ENCODE data around the gene TLE7. TPM values are rescaled to one million over a fixed set of nuclear protein-coding genes. Genes with fewer than 3 reads are reported as not detected.

The TLE7 gene
- polyA plus RNA-seq, 5 donors = not detected

Other genes with a start within 250 kb of the TLE7 start
- gene HYDIN, start 211.3 kb downstream of the TLE7 start, polyA plus RNA-seq (ENCODE audit: insufficient read depth in 1 of 5, insufficient read length in 5 of 5, low replicate concordance in 1 of 5) = 10 to 100 TPM in 4 of 5 donors, 1 to 10 TPM in 1; 6.8 to 14.6 (median 14.0) TPM
- 10 to 100 TPM; 33.6 to 58.3 (median 43.4) TPM for gene CMTR2, start 152.7 kb downstream of the TLE7 start, polyA plus RNA-seq (ENCODE audit: insufficient read depth in 1 of 5, insufficient read length in 5 of 5, low replicate concordance in 1 of 5)
- gene CALB2, start 83.3 kb downstream of the TLE7 start, polyA plus RNA-seq (ENCODE audit: insufficient read depth in 1 of 5, insufficient read length in 5 of 5, low replicate concordance in 1 of 5) = not detected
- gene ZNF23, start 20.2 kb upstream of the TLE7 start, polyA plus RNA-seq (ENCODE audit: insufficient read depth in 1 of 5, insufficient read length in 5 of 5, low replicate concordance in 1 of 5) = 10 to 100 TPM; 15.4 to 21.3 (median 18.5) TPM
- 10 to 100 TPM in 4 of 5 donors, 1 to 10 TPM in 1; 8.3 to 13.5 (median 10.2) TPM for gene ZNF19, start 47.3 kb upstream of the TLE7 start, polyA plus RNA-seq (ENCODE audit: insufficient read depth in 1 of 5, insufficient read length in 5 of 5, low replicate concordance in 1 of 5)
- gene CHST4, start 84.4 kb upstream of the TLE7 start, polyA plus RNA-seq (ENCODE audit: insufficient read depth in 1 of 5, insufficient read length in 5 of 5, low replicate concordance in 1 of 5) = under 1 TPM in 4 of 5 donors, not detected in 1; 0.05 to 0.15 (median 0.09) TPM
- gene TAT, start 135.0 kb upstream of the TLE7 start, polyA plus RNA-seq (ENCODE audit: insufficient read depth in 1 of 5, insufficient read length in 5 of 5, low replicate concordance in 1 of 5) = under 1 TPM; 0.04 to 0.17 (median 0.12) TPM
- 1 to 10 TPM; 6.2 to 9.4 (median 8.1) TPM for gene MARVELD3, start 184.1 kb upstream of the TLE7 start, polyA plus RNA-seq (ENCODE audit: insufficient read depth in 1 of 5, insufficient read length in 5 of 5, low replicate concordance in 1 of 5)

Data from right lung (tissue), 5 donors.